Ishikawa (cell line): ENCODE measurements around the gene WWTR1.

Source experiments
- CREB1 ChIP-seq: IDR thresholded peaks from 2 replicates; pipeline ENCODE4 v1.6.1; 2012; ENCODE audit warnings: low read depth
- NFIC ChIP-seq: IDR thresholded peaks from 2 replicates; pipeline ENCODE4 v1.6.1; 2012
- TCF12 ChIP-seq: IDR thresholded peaks from 2 replicates; pipeline ENCODE4 v1.6.1; 2012; ENCODE audit warnings: low read depth
- YY1 ChIP-seq: IDR thresholded peaks from 2 replicates; pipeline ENCODE4 v1.6.1; 2012; ENCODE audit warnings: low read depth

GRCh38 chr3:149619136-149619535 is 38.7 kb downstream of the WWTR1 start:
- TF ChIP-seq CREB1: no peak
- TF ChIP-seq NFIC: no peak
- no peak for TF ChIP-seq YY1
- no peak for TF ChIP-seq TCF12
